ENCODE measurements around the gene ST3GAL4.

- TF ChIP-seq EP300 (IDR thresholded peaks at IDR 0.05; ENCODE audit: borderline replicate concordance) (no peak), ZBTB7A (IDR thresholded peaks at IDR 0.05; ENCODE audit: low read depth) (no peak), CEBPB (IDR thresholded peaks at IDR 0.05) (no peak), NFIC (IDR thresholded peaks at IDR 0.05) (no peak), YY1 (IDR thresholded peaks at IDR 0.05; ENCODE audit: low read depth) (no peak), TCF12 (IDR thresholded peaks at IDR 0.05; ENCODE audit: low read depth) (no peak), CREB1 (IDR thresholded peaks at IDR 0.05; ENCODE audit: low read depth) (no peak), FOXM1 (IDR thresholded peaks at IDR 0.05; ENCODE audit: borderline replicate concordance, low read depth) (no peak), TAF1 (IDR thresholded peaks at IDR 0.05; ENCODE audit: low read depth) (no peak), EGR1 (IDR thresholded peaks at IDR 0.05) (no peak), RAD21 (IDR thresholded peaks at IDR 0.05; ENCODE audit: low read depth) (no peak), MAX (IDR thresholded peaks at IDR 0.05) (no peak), TEAD4 (IDR thresholded peaks at IDR 0.05) (no peak)
- TF ChIP-seq, protein P1, sequence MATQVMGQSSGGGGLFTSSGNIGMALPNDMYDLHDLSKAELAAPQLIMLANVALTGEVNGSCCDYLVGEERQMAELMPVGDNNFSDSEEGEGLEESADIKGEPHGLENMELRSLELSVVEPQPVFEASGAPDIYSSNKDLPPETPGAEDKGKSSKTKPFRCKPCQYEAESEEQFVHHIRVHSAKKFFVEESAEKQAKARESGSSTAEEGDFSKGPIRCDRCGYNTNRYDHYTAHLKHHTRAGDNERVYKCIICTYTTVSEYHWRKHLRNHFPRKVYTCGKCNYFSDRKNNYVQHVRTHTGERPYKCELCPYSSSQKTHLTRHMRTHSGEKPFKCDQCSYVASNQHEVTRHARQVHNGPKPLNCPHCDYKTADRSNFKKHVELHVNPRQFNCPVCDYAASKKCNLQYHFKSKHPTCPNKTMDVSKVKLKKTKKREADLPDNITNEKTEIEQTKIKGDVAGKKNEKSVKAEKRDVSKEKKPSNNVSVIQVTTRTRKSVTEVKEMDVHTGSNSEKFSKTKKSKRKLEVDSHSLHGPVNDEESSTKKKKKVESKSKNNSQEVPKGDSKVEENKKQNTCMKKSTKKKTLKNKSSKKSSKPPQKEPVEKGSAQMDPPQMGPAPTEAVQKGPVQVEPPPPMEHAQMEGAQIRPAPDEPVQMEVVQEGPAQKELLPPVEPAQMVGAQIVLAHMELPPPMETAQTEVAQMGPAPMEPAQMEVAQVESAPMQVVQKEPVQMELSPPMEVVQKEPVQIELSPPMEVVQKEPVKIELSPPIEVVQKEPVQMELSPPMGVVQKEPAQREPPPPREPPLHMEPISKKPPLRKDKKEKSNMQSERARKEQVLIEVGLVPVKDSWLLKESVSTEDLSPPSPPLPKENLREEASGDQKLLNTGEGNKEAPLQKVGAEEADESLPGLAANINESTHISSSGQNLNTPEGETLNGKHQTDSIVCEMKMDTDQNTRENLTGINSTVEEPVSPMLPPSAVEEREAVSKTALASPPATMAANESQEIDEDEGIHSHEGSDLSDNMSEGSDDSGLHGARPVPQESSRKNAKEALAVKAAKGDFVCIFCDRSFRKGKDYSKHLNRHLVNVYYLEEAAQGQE (IDR thresholded peaks at IDR 0.05; ENCODE audit: low read depth) = no peak
Observed at GRCh38 chr11:126340960-126341606, 14.4 kb upstream of the ST3GAL4 start.

Data from Ishikawa (cell line).